Limb (tissue), 2 donors: ENCODE data around the gene RANGRF.
A peak's percentile ranks its signal among the peaks of the same experiment; 100 is the strongest.

ENCODE experiments used
- DNase-seq, 2 donors: peaks; one replicate each; pipeline ENCODE4 v3.0.0-alpha.2; 2016; ENCODE audit errors: extremely low spot score in 2 of 2

The RANGRF gene

DNA sequence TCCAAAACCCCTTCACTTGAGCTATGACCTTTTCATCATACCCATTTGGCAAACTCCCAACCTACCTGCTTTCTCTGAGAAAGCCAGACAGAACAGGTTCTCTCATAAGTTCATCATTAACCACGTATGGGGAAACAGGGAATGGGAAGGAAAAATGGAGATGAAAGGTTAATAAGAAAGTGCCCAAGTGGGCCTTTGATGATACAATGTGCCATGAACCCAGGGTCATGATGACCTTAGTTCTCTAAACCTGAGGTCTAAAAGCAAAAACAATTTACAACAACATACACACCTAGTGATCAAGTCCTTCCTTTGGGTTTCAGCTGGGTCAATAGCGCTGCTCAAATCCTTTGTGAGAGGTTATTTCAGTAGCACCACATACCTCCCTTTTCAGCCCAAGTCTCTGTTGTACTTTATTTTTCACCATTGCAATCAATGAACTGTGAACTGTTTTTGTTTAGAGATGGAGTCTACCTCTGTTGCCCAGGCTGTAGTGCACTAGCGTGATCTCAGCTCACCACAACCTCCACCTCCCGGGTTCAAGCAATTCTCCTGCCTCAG, 14.5 kb upstream of the RANGRF start:
- DNase-seq = no peak

DNA sequence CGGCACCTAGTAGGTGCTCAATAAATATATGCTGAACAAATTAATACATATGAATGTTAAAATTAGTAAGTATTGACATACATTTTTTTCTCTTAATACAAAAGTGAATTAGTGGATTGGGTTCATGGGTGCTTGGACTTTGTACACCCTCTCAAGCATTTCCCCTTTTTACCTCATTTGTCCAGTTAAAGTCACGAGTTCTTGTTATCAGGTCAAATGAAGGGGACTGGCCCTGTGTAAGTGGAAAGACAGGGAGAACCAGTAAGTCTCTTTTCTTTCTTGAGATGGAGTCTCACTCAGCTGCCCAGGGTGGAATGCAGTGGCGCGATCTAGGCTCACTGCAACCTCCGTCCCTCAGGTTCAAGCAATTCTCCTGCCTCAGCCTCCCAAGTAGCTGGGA, 13.7 kb upstream of the RANGRF start:
- no peak for DNase-seq

DNA sequence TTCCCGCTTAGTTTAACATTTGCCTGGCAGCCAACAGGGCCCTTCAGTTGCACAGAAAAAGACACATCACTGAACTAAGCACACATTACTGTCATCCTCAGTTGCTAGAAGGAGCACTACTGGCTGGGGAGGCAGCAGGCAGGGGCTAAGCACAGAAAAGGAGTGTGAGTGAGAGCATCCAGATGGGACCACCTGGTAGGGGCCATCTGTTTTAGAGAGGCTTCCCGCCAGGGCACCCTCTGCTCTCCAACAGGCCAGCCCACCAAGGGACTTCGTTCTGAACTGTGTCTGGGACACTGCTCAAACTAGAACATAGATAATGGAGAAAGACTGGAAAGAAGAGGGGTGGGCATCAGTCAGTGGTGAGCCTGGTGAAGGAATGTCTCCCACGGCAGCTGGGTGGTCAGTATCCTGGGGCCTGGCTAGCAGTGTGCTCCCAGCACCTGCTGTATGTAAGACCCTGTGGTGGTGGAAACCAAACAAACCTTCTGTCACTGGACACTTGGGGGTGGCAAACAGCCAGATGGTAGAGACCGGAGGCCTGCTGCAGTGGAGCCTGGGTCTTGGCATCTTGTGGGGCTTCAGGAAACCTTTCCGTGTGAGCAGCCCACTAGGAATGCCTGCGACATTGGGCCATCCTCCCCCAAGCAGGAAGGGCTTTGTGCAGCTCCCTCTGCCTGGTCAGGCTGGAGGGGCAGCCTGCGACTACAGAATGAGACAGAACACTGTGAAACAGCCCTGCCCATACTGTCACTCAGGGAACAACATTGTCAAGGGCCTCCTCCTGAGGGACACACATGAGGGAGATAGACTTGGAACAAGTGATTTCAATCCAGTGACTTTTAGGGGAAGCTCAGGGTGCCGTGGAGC, 12.8 kb upstream of the RANGRF start:
- DNase-seq = peak in 1 of 2 donors; percentile 3

DNA sequence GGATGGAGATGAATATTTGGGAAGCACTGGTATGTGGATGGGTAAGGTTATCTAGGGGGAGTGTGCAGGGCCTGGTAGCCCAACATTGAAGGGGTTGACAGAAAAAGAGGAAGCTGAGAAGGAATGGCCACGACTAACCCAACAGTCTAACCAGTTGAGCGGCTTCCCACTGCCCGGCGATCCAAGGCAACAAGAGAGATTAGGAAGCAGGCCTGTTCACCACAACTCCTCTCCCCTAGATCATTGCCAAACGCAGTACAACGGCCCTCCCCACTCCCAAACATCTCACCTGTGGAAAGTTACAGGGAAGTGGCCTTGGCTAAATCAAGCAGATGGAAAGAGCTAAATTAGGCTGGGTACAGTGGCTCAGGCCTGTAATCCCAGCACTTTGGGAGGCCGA, 11.2 kb upstream of the RANGRF start:
- no peak for DNase-seq

DNA sequence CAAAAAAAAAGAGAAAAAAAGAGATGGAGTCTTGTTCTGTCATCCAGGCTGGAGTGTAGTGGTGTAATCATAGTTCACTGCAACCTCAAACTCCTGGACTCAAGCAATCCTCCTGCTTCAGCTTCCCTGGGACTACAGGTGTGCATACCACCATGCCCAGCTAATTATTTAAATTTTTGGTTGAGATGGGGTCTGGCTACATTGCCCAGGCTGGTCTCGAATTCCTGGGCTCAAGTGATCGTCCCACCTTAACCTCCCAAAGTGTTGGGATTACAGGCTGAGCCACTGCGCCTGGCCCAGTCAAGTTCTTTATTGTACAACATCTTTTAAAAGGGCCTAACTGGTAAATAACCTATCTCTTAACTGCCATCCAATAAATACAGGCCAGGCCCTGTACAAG, 6.1 kb upstream of the RANGRF start:
- no peak for DNase-seq

DNA sequence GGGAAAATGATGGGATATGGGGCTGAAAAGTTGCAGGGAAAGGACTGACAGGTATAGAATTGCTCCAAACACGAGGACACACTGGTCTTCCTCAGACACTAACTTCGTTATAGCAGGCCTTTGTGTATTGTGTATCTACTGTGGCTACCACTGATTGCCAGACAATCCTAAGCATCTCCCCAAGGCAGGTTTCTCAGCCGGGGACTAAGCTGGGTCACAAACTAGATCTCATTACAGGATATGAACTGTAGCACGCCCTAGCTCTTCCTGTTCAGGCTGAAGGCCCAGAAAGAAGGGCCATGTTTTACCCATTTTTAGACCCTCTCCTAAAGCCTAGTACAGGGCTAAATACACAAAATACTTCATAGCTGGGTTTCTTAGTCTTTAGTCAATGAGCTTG, 5.1 kb upstream of the RANGRF start:
- DNase-seq = no peak

DNA sequence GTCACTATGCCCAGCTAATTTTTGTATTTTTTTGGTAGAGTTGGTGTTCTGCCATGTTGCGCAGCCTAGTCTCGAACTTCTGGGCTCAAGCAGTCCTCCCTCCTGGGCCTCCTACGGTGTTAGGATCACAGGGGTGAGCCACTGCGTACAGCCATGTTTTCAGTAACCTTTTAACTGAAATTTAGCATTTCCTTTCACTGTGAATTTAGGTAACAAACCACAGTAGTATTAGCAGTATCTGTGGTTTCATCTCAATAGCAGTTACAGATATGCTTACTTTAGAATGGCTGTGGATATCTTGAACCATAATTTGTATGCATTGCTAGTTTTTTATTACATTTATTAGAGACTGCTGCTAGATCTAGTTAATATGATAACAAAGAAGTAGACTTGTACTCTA, 4.3 kb upstream of the RANGRF start:
- no peak for DNase-seq

DNA sequence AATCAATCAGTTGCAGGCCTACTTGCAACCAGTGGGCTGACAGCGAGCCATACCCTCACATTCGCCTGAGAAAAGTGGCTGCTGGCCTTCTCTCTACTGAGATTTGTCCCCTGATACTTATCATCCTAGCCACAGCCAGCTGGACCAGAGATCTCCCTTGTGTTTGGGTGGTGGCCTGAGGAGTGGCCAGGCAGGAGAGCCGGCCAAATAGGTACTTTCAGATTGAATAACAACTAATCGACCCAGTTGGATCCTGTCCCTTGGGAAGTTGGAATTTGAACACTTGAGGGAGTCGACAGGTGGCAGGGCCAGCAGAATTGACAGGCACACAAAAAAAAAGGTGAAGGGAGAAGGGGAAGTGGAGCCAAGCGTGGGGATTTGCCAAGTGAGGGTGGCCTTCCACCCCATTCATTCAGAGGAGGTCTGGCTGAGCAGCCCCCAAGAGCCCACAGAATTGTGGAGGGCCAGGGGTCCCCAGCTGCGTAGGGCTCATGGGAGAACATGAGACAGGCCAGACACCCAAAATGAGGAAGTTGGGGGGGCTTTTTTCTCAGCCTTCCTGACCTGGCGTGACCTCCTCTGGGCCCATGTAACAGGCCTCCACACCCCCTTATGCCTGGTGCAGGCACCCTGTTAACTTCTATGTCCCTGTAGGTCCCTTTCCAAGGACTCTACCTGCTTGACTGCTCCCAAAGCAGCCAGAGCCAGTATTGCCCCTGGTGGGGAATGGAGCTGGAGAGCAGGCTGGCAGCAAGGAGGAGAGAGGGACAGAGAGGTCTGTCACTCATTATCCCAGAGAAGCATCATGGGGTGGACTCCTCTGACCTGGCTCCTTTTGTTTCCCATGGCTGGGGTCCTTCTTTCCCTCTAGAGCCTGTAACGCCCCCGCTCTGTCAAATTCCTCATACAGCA, 2.9 kb upstream of the RANGRF start:
- no peak for DNase-seq

DNA sequence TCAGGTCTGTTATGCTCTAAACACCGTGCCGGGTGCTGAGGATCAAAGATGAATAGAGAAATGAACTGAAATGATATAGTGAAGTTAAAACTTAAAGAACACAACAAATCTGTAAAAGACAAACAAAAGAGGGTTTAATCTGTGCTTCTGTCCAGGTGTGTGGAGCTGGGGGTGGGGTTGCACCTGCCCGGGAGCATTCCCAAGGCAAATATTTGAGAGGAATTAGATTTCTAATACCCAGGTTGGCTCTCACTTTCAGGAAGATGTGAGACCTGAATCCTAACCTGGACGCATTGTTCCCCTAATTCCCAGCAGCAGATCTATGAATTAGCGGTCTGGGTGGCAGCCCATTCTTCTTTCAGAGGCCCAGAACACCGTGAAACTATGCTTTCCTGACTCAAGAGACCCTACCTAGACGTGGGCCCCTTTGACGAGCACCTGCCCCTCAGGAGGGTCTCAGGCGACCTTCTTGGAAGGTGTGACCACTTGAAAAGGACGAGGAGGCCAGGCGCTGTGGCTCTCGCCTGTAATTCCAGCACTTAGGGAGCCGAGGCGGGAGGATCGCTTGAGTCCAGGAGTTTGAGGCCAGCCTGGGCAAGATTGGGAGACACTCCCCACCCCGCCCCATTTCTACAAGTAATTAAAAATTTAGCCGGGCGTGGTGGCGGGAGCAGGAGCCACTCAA, 677 bp upstream of the RANGRF start:
- no peak for DNase-seq

DNA sequence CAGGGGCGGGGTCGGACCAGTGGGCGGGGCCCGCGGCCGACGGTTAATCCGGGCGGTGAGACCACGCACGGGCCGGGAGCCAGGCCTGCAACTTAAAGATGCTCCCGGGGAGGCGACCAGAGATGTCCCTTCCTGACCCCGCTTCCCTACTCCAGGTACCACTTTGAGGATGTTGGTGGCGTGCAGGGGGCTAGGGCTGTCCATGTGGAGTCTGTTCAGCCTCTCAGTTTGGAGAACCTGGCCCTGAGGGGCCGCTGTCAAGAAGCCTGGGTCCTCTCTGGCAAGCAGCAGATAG, 580 bp downstream of the RANGRF start:
- peak in 1 of 2 donors; percentile 58 for DNase-seq

DNA sequence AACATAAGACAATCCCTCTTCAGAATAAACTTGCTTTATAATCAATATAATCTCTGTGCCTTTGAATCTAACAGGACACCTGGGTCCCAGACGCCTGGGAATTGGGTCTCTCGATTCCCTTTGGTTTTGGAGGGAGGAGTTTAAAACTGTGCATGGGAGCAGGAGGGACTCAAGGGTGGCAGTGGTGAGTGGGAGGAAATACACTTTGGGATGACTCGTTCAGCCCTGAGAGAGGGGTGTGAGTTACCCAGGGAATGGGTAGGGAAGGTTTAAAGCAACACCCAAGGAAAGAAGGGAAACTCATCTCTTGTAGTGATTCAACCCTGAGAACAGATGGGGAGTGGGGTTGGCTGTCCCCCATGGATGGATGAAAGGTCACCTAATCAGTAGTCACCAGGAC, 1.6 kb downstream of the RANGRF start:
- no peak for DNase-seq

DNA sequence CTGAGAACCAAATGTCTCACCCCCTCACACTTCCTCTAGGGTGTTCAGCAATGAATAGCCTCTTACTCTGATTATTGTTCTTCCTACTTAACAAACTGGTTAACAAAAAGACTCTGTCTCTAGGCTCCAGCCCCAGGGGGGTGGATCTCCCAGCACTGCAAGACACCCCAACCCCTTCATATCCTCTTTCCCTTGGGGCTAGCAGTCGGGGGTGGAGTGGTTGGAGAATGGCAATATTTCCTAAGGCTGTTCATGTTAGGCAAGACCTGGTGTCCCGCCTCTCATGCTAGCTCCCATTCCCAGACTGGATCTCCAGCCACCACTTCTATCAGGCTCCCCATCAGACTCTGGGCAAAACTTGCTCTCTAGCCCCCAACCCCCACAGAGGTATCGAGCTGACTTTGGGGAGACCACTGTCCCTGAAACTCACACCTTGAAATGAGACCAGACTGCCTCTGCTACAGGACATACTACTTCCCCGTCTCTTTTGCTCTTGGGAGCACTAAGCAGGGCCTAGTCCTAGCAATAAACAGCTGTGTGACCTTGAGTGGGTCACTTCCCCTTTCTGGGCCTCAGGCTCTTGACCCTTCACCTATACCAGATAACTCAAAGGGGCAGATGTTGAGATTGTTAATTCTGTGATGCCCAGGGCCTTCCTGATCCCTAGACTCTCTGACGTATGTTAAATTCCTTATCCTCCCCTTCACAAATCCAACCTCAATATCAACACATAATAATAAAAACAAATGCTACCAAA, 4.3 kb downstream of the RANGRF start:
- DNase-seq = no peak

DNA sequence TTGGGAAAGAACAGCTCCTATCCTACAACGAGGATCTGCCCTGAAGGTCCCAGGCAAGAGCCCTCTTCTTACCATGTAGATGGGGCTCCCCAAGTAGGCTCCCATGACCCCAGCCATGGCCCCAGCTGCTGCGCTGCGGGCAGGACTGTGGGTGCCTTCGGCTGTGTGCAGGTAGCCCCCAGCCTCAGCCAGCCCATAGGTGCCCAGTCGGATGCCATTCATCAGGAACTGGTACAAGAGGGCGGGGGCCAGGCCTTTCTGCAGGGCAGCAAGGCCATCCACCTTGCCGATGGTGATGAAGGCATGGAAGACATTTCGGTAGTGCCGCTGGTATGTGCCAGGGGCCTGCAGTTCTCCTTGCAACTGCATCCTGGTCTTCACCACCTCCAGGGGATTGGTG, 5.9 kb downstream of the RANGRF start:
- no peak for DNase-seq

DNA sequence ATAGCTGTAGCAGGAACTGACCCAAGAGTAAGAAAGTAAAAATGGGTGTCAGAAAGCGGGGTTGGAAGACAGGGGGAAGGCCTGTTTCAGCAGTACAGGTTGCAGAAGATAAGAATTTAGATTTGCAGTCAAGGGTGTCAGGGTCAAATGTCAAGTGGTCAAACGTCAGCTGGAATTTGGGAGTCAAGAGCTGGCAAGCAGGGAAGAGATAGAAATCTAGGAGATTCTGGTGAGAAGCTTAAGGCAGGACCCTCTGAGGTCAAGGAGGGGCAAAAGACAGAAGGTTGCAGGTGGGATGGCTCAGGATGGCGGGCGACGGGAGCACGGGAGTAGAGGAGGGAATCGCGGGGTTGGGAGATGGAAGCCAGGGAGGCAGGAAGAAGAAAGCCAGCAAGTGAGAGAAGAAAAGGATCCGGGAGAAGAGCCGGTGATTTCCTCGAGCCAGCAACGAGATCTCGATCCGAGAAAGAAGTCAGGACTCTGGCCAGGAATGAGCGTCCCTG, 6.4 kb downstream of the RANGRF start:
- no peak for DNase-seq

DNA sequence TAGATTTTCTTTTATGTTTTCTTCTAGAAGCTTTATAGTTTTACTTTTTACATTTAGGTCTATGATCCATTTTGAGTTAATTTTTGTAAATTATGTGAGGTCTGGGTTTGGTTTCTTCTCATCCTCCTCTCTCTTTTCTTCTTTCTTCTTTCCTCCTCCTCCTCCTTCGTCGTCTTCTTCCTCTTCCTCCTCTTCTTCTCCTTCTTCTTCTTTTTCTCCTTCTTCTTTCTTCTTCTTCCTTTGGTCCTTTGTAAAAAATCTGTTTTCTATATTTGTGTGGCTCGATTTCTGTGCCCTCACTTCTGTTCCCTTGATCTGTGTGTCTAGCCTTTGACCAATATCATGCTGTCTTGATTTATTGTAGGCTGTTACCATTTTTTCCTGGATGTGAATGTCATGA, 11.8 kb downstream of the RANGRF start:
- no peak for DNase-seq

DNA sequence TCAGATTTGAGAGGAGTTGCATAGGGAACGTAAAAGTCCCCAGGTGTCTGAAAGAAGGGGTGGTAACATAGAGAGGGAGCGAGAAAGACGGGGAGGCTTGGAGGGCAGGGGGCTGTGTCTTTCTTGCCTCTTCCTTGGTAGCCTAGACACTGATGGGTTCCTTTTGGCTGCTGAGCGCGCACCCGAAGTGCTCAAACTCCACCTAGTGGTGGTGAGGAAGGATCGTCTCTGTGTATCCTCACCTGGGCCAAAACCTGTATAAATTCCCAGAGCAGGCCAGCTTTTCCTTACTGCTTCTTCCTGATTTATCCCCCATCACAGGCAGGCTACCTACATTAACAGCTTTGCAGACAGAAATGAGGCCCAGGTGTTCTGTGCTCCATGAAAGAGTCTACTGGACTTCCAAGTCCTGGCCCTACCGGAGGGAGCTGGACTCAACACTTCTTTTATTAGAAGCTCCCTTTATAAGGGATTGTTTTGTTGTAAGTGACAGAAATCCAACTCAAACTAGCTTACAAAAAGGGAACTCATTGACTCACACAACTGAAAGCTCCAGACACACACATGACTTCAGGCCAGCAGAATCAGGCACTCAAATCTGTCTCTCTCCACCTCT, 12.3 kb downstream of the RANGRF start:
- DNase-seq = peak; percentile 61 to 72

DNA sequence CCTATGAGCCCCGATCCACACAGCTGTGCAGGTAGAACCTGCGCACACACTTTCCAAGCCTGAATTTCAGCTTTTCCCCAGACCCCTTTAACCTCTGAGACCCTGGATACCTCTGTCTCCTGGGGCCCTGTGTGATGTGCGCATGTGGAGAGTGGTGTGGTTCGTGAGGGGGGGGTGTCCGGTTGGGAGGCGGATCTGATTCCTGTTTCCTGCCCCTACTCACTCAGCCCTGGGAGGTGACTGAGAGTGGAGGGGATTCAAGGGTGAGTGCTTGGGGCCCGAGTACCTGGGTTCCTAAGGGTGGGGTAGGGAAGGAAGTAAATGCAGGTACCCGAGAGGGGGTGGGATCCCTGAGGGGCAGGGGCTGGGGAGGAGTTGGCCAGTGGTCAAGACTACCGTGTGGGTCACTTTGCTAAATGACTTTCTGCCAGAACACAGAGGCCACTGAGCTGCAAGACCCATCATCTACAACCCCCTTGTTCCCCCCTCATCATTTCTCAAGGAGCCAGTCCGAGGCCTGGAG, 22.2 kb downstream of the RANGRF start:
- no peak for DNase-seq

DNA sequence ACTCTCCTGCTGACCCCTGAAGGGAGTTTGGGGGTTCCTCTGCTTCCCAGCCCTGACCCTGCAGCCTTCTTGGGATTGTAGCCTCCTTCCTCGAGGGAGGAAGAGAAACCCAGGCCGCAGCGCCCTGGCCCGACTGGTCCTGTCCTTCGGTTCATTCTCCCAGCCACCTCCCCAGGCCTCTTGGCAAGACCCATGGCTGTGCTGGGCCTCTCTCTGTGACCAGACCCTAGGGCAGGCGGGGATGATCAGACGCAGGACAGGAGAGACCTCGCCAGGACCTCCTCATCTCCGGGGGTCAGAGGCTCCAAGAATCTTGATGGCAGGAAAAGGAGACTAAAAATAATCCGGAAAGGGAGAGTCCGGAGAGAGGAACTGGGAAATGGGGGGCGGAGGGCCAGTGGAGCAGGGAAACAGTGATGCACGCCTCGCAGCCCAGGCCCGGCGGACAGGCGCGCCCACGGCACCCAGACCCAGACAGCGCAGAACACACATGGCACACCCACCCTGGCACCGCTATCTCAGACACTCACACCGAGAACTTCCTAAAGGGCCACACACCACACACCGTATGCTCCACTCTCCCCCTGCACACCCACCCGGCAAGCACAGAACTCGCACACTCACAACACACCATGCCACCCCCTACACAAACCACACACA, 22.8 kb downstream of the RANGRF start:
- DNase-seq = no peak

DNA sequence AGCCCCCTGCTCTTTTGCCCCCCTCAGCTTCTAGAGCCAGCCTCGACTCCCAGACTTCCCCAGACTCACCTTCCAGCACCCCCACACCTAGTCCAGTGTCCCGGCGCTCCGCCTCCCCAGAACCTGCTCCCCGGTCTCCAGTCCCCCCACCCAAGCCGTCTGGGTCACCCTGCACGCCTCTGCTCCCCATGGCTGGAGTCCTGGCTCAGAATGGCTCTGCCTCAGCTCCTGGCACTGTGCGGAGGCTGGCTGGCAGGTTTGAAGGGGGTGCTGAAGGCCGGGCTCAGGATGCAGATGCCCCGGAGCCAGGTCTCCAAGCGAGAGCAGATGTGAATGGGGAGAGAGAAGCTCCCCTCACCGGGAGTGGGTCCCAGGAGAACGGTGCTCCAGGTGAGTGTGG, 23.8 kb downstream of the RANGRF start:
- DNase-seq = no peak
